ENCODE data around the gene FUOM. TPM values are rescaled to one million over a fixed set of nuclear protein-coding genes. Genes with fewer than 3 reads are reported as not detected.

FUOM gene
- total RNA-seq, 1 donor from 2014 or later, result 20.4 TPM

DNA sequence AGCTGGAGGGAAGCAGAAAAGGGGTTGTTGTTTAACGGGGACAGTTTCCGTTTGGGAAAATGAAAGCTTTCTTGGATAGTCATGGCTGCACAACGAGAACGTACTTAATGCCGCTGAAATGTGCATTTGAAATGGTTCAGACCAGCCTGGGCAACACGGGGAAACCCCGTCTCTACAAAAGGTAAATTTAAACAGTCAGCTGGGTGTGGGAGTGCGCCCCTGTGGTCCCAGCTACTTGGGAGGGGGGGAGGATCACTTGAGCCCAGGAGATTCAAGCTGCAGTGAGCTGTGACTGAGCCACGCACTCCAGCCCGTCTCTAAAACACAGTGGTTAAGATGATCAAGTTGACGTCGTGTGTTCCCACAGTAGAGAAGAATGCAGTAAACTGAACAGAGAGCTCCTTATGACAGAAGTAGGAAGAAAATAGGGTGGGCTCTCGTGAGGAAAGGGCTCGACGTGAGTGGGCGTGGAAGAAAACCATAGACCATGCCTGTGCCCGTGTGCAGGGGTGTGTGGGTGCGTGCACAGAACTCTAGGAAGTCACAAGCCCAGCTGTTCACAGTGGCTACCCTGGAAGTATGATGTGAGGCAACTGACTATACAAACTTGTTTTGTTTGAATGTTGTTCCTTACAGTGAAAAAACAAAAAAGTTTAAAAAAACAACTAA lies 4.1 kb upstream of the FUOM start:
- H3K9me3 Mint-ChIP-seq, result no peaks in the 10 kb centered on the region
- H3K27ac Mint-ChIP-seq, result peak overlapping the region; percentile 5
- H3K4me3 Mint-ChIP-seq, result no peak overlapping the region
- no peak for DNase-seq (ENCODE audit: extremely low spot score, unreplicated experiment)
- TF ChIP-seq, protein P1, sequence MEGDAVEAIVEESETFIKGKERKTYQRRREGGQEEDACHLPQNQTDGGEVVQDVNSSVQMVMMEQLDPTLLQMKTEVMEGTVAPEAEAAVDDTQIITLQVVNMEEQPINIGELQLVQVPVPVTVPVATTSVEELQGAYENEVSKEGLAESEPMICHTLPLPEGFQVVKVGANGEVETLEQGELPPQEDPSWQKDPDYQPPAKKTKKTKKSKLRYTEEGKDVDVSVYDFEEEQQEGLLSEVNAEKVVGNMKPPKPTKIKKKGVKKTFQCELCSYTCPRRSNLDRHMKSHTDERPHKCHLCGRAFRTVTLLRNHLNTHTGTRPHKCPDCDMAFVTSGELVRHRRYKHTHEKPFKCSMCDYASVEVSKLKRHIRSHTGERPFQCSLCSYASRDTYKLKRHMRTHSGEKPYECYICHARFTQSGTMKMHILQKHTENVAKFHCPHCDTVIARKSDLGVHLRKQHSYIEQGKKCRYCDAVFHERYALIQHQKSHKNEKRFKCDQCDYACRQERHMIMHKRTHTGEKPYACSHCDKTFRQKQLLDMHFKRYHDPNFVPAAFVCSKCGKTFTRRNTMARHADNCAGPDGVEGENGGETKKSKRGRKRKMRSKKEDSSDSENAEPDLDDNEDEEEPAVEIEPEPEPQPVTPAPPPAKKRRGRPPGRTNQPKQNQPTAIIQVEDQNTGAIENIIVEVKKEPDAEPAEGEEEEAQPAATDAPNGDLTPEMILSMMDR (conservative IDR thresholded peaks at IDR 0.05), result no peak
- H3K4me1 Mint-ChIP-seq (ENCODE audit: unreplicated experiment), result peaks cover 16% of the 10 kb centered on the region
- no peaks in the 10 kb centered on the region for H3K27me3 Mint-ChIP-seq
- H3K36me3 Mint-ChIP-seq, result peaks cover 16% of the 10 kb centered on the region

DNA sequence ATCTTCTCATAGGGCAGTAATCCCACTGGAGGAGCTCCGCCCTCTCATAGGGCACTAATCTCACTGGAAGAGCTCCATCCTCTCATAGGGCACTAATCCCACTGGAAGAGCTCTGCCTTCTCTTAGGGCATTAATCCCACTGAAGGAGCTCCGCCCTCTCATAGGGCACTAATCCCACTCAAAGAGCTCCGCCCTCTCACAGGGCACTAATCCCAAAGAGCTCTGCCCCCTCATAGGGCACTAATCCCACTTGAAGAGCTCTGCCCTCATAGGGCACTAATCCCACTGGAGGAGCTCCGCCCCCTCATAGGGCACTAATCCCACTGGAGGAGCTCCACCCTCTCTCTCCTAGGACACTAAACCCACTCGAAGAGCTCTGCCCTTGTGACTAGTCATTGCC lies 3.4 kb upstream of the FUOM start:
- Mint-ChIP-seq H3K4me1 (ENCODE audit: unreplicated experiment) (peaks cover 16% of the 10 kb centered on the region), H3K27me3 (no peaks in the 10 kb centered on the region), H3K4me3 (no peak overlapping the region), H3K36me3 (peaks cover 16% of the 10 kb centered on the region), H3K9me3 (no peaks in the 10 kb centered on the region), H3K27ac (no peak overlapping the region)
- TF ChIP-seq, protein P1 (conservative IDR thresholded peaks at IDR 0.05), result no peak
- no peak for DNase-seq (ENCODE audit: extremely low spot score, unreplicated experiment)

DNA sequence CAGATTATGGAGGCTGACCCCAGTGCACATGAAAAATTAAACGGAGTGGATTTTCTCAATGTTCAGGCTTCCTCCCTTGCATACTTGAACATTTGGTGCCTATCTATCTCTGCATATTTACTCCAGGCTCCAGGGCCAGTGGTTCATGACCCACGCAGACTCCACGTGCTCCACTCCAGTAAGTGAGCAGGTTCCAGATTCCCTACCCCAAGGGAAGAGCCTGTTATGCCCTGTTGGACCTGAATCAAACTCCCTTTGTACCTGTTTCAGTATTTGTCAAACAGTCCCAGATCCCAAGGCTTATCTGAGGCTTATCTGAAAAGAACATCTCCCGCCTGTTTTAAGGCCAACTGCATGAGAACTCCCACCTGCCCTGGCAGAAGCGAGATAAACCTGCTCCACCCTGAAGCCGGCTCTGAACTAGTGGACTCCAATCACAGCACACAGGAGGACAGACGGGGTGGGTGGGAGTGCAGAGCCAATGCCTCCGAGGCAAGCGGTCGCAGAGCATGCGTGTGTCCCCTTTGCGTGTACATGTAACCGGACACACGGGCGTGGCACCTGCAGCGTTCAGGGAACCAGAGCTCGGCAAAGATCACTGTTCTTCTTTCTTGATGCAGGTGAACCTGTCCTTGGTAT lies 2.3 kb upstream of the FUOM start:
- H3K27ac Mint-ChIP-seq, result peak overlapping the region; percentile 72
- TF ChIP-seq, protein P1 (conservative IDR thresholded peaks at IDR 0.05), result no peak
- peaks cover 16% of the 10 kb centered on the region for H3K36me3 Mint-ChIP-seq
- no peaks in the 10 kb centered on the region for H3K9me3 Mint-ChIP-seq
- peaks cover 16% of the 10 kb centered on the region for H3K4me1 Mint-ChIP-seq (ENCODE audit: unreplicated experiment)
- DNase-seq (ENCODE audit: extremely low spot score, unreplicated experiment), result no peak
- H3K27me3 Mint-ChIP-seq, result no peaks in the 10 kb centered on the region
- peak overlapping the region; percentile 21 for H3K4me3 Mint-ChIP-seq

DNA sequence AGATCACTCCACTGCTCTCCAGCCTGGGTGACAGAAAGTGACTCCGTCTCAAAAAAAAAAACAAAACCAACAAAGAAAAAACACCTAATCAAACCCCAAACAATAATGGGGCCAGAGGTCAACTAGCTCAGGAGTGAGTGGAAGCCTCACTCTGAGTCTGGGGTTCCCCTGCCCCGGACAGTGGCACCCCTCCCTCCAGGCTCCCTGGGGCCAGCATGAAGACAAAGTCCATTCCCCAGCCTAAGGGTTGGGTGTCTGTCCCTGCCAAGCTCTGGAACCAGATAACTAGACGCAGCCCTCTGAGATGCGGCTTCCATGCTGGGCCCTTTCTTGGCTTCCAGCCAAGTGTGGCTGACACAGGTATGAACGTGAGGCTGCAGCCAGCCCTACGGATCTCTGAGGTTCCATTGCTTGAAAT lies 1.7 kb upstream of the FUOM start:
- Mint-ChIP-seq H3K4me3 (peak overlapping the region; percentile 21), H3K36me3 (peaks cover 13% of the 10 kb centered on the region), H3K4me1 (ENCODE audit: unreplicated experiment) (peaks cover 13% of the 10 kb centered on the region), H3K27ac (peak overlapping the region; percentile 72), H3K9me3 (no peaks in the 10 kb centered on the region), H3K27me3 (no peaks in the 10 kb centered on the region)
- no peak for DNase-seq (ENCODE audit: extremely low spot score, unreplicated experiment)
- TF ChIP-seq, protein P1 (conservative IDR thresholded peaks at IDR 0.05), result no peak

DNA sequence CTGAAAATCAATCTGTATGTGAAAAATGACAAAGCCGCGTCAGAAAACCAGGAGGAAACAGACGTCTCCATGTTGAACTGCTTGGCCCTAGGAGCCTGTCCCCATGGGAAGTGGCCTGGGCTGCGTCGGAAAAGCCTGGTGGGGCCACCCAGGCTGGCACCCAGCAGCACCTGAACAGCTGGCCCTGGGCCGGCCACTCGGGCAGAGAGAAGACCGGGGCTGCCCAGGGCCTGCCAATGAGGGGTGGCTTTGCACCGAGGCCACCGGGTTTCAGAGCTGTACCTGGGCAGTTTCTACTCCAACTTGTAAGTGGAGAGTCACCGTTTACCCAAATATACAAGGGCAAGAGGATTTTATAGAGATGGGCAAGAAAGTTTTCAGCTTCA lies 1.1 kb upstream of the FUOM start:
- no peaks in the 10 kb centered on the region for H3K27me3 Mint-ChIP-seq
- no peaks in the 10 kb centered on the region for H3K9me3 Mint-ChIP-seq
- peaks cover 10% of the 10 kb centered on the region for H3K4me1 Mint-ChIP-seq (ENCODE audit: unreplicated experiment)
- no peak overlapping the region for H3K27ac Mint-ChIP-seq
- TF ChIP-seq, protein P1 (conservative IDR thresholded peaks at IDR 0.05), result no peak
- peak overlapping the region; percentile 45 for H3K4me3 Mint-ChIP-seq
- peaks cover 10% of the 10 kb centered on the region for H3K36me3 Mint-ChIP-seq
- no peak for DNase-seq (ENCODE audit: extremely low spot score, unreplicated experiment)

Measured in type B pancreatic cell (in vitro differentiated cells).